Osteocyte (in vitro differentiated cells): Measurements from ENCODE around the gene JOSD1. TPM values are rescaled to one million over a fixed set of nuclear protein-coding genes. Genes with fewer than 3 reads are reported as not detected.
"Not testable (repeated sequence)": the region's sequence is repeated elsewhere in the genome, so short reads cannot be mapped to it uniquely, and the experiment has no call there.

Experiments used
- DNase-seq: peaks from one replicate; pipeline ENCODE4 v3.0.0; 2021; ENCODE audit warnings: mixed read lengths; ENCODE audit not compliant: unreplicated experiment; ENCODE audit errors: extremely low spot score
- H3K27ac Mint-ChIP-seq: one replicate; pipeline ENCODE4 v1.8.0; 2021; ENCODE audit warnings: mild to moderate bottlenecking, mixed read lengths; ENCODE audit not compliant: unreplicated experiment
- H3K27me3 Mint-ChIP-seq: one replicate; pipeline ENCODE4 v1.8.0; 2021; ENCODE audit warnings: mixed read lengths; ENCODE audit not compliant: unreplicated experiment
- H3K36me3 Mint-ChIP-seq: one replicate; pipeline ENCODE4 v1.8.0; 2021; ENCODE audit warnings: mixed read lengths; ENCODE audit not compliant: unreplicated experiment
- H3K4me1 Mint-ChIP-seq: one replicate; pipeline ENCODE4 v1.8.0; 2021; ENCODE audit warnings: mixed read lengths; ENCODE audit not compliant: unreplicated experiment
- H3K4me3 Mint-ChIP-seq: one replicate; pipeline ENCODE4 v1.8.0; 2021; ENCODE audit warnings: mild to moderate bottlenecking, moderate library complexity, mixed read lengths; ENCODE audit not compliant: unreplicated experiment
- H3K9me3 Mint-ChIP-seq: one replicate; pipeline ENCODE4 v1.8.0; 2021; ENCODE audit warnings: mixed read lengths; ENCODE audit not compliant: unreplicated experiment
- total RNA-seq: library from RNA; stranded (reverse); gene quantifications from 2 replicates; pipeline ENCODE4 v1.2.1, GENCODE V29; 2021
- TF ChIP-seq, protein P1 (sequence below): fragments of 200-600 bp; sonication (generic); IDR thresholded peaks from 2 replicates; pipeline ENCODE4 v1.5.0; 2021; ENCODE audit warnings: antibody characterized with exemption, mild to moderate bottlenecking, moderate library complexity

Gene JOSD1
- total RNA-seq, 1 donor from 2014 or later = 78.6 TPM

DNA sequence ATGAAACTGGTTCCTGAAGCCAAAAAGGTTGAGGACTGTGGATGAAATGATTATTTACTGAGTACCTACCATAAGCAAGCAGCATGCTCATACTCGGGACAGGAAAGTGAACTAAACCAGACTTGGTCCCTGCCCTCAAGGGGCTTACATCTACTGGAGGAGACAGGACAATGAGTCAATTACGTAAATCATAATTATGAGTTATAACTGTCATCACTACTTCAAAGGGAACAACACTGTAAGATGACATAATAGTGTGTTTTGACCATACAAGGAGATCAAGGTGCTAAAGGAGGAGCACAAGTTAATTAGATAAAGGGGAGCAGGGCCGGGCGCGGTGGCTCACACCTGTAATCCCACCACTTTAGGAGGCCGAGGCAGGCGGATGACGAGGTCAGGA lies 47.0 kb downstream of the JOSD1 start:
- Mint-ChIP-seq H3K4me1 (peaks cover 13% of the 10 kb centered on the region), H3K9me3 (no peaks in the 10 kb centered on the region), H3K4me3 (no peak overlapping the region), H3K36me3 (peaks cover 2% of the 10 kb centered on the region), H3K27me3 (no peaks in the 10 kb centered on the region), H3K27ac (no peak overlapping the region)
- TF ChIP-seq, protein P1, sequence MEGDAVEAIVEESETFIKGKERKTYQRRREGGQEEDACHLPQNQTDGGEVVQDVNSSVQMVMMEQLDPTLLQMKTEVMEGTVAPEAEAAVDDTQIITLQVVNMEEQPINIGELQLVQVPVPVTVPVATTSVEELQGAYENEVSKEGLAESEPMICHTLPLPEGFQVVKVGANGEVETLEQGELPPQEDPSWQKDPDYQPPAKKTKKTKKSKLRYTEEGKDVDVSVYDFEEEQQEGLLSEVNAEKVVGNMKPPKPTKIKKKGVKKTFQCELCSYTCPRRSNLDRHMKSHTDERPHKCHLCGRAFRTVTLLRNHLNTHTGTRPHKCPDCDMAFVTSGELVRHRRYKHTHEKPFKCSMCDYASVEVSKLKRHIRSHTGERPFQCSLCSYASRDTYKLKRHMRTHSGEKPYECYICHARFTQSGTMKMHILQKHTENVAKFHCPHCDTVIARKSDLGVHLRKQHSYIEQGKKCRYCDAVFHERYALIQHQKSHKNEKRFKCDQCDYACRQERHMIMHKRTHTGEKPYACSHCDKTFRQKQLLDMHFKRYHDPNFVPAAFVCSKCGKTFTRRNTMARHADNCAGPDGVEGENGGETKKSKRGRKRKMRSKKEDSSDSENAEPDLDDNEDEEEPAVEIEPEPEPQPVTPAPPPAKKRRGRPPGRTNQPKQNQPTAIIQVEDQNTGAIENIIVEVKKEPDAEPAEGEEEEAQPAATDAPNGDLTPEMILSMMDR = no peak
- no peak for DNase-seq

DNA sequence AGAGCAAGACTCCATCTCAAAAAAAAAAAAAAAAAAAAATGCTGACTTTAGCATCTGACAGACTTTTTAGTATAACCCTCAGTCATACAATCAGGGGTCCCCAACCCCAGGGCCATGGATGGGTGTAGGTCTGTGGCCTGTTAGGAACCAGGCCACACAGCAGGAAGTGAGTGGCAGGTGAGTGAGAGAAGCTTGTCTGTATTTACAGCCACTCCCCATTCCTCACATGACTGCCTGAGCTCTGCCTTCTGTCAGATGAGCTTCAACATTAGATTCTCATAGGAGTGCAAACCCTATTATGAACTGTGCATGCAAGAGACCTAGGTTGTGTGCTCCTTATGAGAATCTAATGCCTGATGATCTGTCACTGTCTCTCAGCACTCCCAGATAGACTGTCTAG lies 47.9 kb downstream of the JOSD1 start:
- TF ChIP-seq, protein P1 = no peak
- no peak overlapping the region for H3K27ac Mint-ChIP-seq
- no peaks in the 10 kb centered on the region for H3K27me3 Mint-ChIP-seq
- no peak overlapping the region for H3K4me3 Mint-ChIP-seq
- no peak for DNase-seq
- no peaks in the 10 kb centered on the region for H3K9me3 Mint-ChIP-seq
- peaks cover 2% of the 10 kb centered on the region for H3K36me3 Mint-ChIP-seq
- peaks cover 10% of the 10 kb centered on the region for H3K4me1 Mint-ChIP-seq

DNA sequence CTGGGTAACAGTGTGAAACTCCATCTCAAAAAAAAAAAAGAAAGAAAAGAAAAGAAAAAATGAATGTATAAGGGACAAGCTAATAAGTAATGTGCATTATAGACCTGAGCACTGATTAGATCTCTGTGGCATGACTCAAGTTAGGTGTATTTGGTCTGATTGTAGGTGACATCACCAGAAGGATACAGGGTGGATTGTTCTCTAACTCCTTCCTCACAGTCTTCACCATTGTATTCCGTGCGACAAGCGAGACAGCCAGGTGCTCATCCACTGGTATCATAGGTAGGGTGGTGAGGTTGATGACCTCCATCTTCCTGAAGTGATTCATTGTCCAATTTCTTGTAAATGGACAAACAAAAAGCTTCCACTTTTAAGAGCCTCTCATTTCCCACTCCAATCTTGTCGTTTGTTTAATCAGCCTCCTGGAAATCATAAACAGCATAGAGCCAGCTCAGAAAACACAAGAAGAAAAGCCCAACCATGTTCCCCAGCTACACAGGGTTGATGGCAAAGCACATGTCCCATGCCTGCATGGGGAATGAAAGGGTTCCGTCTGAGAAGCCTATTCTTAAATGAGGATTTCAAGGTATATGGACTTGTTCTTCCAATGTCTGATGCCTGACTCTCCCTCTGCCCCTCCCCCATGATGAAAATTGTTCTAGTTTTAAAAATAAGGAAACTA lies 50.8 kb downstream of the JOSD1 start:
- Mint-ChIP-seq H3K4me1 (no peaks in the 10 kb centered on the region), H3K27me3 (no peaks in the 10 kb centered on the region), H3K27ac (no peak overlapping the region), H3K4me3 (no peak overlapping the region), H3K36me3 (peaks cover 2% of the 10 kb centered on the region), H3K9me3 (no peaks in the 10 kb centered on the region)
- DNase-seq = no peak
- TF ChIP-seq, protein P1 = no peak

DNA sequence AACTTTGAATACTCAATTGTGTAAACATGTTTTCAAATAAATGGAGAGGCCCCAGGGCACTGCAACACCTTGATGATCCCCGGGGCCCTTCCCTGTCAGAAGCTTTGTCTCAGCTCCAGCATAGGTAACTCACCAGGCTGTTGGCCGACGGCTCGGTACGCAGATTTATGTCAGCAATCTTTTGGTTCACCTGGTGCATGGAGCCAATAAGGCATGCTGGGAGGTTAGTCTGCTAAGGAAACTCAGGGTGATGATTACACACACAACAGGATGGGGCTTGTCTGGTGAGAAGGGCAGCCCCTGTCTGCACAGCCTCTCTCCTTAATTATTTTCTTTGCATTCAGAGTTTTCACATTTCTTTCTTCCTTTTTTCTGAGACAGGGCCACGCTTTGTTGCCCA lies 55.3 kb downstream of the JOSD1 start:
- H3K27me3 Mint-ChIP-seq = no peaks in the 10 kb centered on the region
- no peaks in the 10 kb centered on the region for H3K9me3 Mint-ChIP-seq
- no peaks in the 10 kb centered on the region for H3K4me1 Mint-ChIP-seq
- TF ChIP-seq, protein P1 = no peak
- peaks cover 5% of the 10 kb centered on the region for H3K36me3 Mint-ChIP-seq
- no peak overlapping the region for H3K4me3 Mint-ChIP-seq
- DNase-seq = no peak
- H3K27ac Mint-ChIP-seq = no peak overlapping the region

DNA sequence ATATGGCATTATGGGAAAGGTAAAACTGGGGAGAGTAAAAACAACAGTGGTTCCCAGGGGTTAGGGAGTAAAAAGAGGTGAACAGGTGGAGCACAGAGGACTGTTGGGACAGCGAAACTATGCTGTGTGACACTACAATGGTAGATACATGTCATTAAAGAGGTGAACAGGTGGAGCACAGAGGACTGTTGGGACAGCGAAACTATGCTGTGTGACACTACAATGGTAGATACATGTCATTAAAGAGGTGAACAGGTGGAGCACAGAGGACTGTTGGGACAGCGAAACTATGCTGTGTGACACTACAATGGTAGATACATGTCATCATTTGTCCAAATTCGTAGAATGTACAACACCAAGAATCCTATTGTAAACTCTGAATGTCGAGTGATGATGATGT lies 56.5 kb downstream of the JOSD1 start:
- not testable (repeated sequence) for H3K9me3 Mint-ChIP-seq

More for the DNA sequence above, 56.5 kb downstream of the JOSD1 start:
- DNase-seq, H3K36me3 Mint-ChIP-seq, H3K27ac Mint-ChIP-seq, H3K27me3 Mint-ChIP-seq, H3K4me3 Mint-ChIP-seq, H3K4me1 Mint-ChIP-seq: not testable (repeated sequence)
